Central memory CD4-positive, alpha-beta T cell (primary cell): Measurements from ENCODE around the gene CIRBP.

Source experiments
- DNase-seq: peaks from one replicate; pipeline ENCODE4 v3.0.0; 2022

The CIRBP gene

DNA sequence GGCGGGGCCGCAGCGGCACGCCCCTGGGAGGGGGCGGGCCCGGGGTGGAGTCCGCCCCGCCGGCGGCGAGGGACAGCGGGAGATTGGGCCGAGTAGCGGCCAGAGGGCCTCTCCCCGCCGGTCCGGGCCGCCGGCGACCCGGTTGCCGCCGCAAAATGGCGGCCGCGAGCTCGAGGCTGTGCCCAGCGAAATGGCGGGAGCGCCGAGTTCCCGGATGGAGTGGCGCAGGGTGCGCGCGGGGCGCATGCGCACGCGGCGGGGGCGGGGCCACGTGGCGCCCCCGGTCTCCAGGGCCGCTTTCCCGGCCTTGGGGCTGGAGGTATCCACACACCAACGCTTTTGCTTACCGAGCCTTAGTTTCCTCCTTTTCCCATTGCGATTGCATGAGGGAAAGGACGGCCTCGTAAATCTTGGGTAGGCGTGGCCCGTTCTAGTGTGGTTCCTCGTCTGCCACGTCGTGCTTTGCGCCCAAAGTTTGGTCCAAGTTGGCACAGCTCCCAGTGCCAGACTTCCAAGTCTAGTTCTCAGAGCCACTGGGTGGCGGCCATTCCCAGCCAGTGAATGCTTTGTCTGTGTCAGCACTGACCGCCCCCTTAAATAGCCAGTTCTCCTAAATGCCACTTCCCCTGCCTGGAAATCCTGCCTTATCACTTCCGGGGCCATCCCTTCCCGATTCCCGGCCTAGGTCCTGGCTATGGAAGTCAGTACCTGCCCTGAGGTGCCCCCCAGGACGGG is 513 bp downstream of the CIRBP start:
- peak; percentile 83 for DNase-seq

DNA sequence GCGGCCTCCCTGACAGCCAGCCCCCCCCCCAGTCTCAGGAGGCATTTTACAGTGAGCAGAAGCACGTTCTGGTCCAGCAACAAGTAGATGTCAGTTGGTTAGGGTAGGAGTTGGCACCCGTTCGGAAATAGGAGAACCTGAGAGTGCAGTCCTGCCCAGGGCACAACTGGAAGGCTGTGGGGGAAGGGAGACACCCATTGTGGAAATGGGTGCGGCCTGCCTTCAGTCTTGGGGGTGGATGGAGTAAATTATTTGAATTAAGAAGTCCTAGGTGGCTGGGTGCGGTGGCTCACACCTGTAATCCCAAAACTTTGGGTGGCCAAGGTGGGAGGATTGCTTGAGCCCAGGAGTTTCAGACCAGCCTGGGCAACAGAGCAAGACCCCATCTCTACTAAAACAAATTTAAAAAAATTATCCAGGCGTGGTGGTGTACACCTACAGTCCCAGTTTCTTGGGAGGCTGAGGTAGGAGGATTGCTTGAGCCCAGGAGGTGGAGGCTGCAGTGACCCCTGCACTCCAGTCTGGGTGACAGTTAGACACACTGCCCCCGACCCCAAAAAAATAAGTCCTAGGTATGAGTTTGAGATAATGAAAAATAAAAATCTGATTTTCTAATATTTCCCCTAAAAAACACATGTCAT is 1.2 kb downstream of the CIRBP start:
- no peak for DNase-seq

DNA sequence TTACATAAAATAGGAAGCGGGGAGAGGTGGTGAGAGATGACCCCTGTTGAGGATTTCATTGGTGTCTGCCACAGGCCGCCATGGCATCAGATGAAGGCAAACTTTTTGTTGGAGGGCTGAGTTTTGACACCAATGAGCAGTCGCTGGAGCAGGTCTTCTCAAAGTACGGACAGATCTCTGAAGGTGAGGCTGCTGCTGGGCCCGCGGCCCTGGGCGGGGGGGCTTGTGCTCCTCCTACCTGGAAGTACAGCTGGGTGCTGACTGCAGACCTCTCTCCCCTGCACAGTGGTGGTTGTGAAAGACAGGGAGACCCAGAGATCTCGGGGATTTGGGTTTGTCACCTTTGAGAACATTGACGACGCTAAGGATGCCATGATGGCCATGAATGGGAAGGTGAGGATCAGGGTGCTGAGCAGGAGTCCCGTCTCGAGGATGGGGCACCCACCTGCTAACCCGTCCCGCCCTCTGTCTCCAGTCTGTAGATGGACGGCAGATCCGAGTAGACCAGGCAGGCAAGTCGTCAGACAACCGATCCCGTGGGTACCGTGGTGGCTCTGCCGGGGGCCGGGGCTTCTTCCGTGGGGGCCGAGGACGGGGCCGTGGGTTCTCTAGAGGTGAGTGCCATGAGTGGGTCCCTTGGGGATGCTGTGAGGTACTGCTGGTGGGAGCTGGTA is 1.9 kb downstream of the CIRBP start:
- no peak for DNase-seq

DNA sequence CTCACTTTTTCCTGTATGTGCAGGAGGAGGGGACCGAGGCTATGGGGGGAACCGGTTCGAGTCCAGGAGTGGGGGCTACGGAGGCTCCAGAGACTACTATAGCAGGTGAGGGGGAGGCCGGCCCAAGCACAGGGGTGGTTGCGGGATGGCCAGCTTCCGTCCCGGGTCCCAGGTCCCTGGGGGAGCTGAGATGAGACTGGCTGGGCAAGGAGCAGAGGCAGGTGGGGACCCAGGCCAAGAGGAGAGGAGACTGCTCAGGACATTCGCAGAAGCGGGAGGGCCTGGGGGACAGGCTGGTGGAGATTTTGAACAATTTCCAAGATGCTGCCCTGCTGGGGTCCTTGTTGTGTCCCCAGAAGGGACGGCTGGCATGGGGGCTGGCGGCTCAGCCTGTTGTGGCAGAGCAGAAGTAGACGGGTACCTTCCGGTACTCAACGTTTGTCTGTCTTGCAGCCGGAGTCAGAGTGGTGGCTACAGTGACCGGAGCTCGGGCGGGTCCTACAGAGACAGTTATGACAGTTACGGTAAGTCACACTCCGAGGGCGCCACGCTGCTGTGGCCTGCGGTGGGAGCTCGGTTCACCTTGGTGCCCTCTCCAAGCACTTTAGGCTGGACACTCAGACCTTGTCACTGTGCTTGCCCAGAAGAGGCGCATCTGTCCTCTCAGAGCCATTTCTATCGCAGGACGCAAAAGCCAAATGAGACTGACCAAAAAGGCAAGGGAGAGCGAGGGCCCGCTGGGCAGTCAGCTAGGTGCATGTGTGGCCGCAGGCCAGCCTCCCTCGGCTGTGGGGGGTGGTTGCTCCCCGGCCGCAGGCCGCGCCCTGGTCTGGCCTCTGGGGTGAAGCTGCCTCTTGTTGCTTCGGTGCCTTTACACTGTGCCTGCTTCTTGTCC is 2.6 kb downstream of the CIRBP start:
- no peak for DNase-seq

DNA sequence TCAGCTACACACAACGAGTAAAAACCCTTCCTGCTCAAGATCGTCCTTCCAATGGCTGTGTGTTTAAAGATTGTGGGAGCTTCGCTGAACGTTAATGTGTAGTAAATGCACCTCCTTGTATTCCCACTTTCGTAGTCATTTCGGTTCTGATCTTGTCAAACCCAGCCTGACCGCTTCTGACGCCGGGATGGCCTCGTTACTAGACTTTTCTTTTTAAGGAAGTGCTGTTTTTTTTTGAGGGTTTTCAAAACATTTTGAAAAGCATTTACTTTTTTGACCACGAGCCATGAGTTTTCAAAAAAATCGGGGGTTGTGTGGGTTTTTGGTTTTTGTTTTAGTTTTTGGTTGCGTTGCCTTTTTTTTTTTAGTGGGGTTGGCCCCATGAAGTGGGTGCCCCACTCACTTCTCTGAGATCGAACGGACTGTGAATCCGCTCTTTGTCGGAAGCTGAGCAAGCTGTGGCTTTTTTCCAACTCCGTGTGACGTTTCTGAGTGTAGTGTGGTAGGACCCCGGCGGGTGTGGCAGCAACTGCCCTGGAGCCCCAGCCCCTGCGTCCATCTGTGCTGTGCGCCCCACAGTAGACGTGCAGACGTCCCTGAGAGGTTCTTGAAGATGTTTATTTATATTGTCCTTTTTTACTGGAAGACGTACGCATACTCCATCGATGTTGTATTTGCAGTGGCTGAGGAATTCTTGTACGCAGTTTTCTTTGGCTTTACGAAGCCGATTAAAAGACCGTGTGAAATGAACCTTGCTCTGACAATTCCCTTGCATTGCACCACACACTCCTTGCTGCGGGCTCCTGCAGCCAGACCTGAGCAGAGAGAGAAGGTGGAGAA is 3.5 kb downstream of the CIRBP start:
- no peak for DNase-seq

DNA sequence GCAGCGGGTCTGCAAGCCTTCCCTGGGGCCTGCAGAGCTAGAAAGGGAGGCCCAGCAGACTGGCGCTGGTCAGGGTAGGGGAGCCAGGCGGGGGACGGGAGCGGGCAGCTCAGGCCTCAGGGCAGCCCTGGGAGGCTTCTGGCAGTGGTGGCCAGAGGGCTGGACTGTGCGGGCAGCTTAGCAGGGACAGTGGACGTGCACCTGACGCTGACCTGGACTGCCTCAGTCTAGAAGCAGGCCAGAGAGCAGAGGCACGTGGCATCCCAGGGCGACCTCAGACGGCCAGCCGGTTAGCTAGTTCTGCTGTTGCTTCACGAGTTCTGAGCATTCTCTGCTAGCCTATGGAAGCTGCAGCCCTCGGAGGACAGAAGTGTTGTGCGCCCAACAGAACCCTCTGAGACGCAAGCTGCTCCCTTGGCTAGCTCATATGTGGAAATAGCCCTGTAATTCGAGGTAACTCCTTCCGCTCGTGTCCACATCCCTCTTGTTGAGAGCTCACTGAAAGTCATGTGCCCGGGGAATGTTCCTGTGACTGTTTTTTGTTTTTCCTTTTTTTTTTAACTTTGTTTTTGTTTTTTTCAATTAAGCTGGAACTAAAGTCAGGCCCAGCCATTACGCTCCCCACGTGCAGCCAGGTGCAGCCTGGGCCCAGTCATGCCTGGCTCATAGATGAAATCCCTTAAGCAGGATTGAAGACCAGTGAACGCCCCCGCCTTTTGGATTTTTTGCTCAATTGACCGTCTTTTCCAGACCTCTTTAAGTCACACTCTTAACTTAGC is 4.3 kb downstream of the CIRBP start:
- DNase-seq: no peak

DNA sequence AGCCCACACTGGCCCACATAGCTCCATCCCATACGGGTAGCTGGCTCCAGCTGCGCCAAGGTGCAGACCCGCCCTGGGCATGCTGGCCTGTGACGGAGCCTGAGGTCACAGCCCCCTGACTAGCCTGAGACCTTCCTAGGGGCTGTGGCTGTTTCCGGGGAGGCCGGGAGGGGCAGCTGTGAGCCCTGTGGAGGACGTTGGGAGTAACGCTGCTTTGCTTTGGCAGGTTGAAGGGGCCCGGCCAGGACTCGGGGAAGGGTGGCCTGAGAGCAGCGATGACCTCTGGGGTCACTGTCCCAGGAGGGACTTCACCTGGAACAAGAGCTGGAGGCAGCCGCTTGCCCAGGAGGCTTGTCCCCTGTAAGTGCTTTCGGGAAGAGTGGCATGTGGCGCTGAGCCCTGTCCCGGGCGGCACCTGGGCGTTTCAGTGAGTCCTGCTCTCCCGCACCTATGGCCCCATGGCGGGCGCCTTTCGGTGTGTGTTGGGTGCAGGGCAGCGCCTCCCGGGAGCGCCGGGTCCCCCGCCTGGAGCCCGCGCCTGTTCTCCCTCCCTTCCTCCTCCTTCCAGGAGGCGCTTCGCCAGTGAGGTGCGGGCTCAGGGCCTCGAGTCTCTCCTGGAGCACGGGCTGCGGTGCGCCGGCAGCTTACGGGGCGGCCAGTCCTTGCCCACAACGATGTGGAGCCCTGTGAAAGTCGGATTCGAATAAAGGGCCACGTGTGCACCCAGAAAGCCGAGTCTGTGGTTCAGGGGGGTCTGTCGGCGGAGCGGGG is 5.1 kb downstream of the CIRBP start:
- DNase-seq: no peak

DNA sequence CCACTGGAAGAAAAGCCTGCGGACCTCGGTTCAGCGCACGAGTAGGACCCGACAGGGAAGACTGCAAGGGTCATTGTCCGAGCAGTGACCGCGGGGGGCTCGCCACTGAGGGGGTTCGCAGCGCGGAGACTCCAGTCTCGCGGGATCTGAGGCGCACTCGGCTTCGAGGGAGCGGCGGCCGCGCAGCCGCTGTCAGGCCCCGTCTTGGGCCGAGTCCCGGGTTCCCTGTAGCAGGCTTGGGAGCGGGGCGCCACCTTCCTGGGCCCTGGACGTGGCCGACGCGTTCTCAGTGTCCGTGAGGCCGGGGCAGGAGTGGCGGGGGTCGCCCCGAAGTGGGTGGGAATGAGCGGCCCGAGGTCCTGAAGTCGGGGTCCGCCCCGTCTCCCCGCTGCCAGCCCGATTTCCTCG is 5.7 kb downstream of the CIRBP start:
- no peak for DNase-seq

DNA sequence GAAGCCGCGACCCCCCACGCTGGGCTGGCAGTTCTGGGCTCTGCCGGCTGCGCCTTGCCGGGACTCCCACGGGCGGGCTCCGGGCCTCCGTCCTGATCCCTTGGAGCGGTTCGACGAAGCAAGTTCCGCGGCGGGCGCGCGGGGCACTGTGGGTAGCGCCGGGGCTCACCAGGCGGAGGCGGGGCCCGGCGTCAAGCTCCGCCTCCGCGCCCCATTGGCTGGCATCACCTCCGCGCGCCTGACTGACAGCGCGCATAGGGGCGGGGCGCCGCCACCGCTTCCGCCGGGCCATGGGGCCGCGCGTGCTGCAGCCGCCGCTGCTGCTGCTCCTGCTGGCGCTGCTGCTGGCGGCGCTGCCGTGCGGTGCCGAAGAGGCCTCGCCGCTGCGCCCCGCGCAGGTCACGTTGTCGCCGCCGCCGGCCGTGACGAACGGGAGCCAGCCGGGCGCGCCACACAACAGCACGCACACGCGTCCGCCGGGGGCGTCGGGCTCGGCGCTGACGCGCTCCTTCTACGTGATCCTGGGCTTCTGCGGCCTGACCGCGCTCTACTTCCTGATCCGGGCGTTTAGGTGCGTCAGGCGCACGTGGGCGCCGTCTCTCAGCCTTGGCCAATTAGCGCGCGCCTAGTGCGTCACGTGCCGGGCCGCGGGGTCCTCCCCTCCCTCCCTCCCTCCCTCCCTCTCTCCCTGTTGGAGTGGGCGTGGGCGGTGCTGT is 6.3 kb downstream of the CIRBP start, which contains the start of gene FAM174C:
Gene FAM174C (plus strand): TSS at position 271 of the 716 bp plus-strand sequence. CDS start 20 bp downstream, at position 291.
- DNase-seq: peak; percentile 97

DNA sequence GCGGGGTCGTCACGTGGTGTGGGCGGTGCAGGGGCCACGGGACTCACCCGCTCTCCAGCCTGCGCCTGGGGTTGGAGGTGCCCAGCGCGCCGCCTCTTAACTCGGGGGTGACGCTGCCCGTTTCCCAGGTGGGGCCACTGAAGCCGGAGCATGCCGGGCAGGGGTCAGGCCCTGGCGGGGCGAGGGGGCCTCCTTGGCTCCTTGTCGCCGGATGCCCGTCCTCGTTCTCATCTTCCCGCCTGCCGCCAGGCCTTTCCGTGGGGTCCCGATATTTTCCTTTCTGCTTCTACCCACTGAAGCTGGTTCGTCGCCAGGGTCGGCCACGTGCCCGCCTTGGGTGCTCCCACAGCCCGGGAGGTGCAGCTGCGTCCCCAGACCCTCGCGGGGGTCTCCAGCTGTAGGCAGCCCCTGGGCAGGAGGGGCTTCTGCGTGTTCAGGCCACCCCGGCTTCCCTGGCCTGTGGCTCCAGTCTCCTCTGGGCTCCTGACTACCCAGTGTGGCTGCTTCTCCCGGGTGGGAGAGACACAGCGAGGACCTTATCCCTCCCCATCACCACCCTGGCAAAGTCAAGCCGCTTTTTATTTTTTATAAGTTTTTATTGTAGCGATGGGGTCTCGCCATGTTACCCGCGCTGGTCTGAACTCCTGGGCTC is 7.0 kb downstream of the CIRBP start:
- DNase-seq: no peak

DNA sequence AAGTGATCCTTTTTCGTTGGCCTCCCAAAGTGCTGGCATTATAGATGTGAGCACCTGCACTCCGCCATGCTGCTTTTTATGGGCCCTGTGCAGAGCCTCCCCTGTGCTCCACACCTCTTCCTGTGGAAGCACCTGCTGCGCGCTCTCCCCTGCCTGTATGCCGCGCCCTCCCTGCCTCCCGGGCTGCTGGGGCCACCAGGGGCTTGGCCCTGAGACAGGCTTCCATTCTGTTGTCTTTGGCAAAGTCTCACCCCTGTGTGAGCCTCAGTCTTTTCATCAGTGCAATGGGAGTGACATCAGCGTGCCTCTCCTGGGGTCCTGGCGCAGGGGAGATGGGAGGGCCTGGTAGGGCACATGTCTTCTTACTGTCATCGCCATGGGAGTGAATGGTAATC is 7.5 kb downstream of the CIRBP start:
- peak; percentile 48 for DNase-seq

DNA sequence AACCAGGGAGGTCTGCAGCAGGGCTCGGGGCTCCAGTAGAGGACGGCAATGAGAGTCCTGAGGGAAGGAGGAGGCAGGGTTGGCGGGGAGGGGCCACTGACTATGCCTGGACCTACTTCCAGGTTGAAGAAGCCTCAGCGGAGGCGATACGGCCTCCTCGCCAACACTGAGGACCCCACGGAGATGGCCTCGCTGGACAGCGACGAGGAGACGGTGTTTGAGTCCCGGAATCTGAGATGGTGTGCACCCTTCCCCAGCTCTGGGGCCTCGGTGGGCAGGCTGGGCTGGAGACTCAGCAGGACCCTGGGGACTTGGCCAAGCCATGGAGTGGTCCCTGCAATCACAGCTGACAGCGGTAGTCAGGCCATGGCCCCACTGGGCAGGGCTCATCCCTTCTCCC is 7.9 kb downstream of the CIRBP start:
- no peak for DNase-seq

DNA sequence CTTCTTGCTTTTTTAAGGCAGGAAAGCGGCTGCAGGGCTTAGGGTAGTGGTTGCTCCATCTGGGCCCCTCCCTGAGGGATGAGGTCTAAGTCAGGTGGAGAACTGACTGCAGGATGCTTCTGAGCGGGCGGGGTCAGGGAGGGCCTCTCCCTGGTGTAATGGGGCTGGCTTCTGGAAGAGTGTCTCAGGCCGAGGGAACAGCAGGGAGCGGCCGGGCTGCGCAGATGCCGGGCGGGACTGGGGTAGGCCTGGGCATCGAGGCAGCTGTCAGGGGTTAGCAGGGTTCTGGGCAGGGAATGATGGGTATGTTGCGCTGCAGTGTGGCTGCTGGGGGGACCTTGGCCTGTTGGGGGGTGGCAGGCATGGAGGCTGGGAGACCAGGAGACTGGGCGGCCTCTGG is 8.9 kb downstream of the CIRBP start:
- DNase-seq: no peak

DNA sequence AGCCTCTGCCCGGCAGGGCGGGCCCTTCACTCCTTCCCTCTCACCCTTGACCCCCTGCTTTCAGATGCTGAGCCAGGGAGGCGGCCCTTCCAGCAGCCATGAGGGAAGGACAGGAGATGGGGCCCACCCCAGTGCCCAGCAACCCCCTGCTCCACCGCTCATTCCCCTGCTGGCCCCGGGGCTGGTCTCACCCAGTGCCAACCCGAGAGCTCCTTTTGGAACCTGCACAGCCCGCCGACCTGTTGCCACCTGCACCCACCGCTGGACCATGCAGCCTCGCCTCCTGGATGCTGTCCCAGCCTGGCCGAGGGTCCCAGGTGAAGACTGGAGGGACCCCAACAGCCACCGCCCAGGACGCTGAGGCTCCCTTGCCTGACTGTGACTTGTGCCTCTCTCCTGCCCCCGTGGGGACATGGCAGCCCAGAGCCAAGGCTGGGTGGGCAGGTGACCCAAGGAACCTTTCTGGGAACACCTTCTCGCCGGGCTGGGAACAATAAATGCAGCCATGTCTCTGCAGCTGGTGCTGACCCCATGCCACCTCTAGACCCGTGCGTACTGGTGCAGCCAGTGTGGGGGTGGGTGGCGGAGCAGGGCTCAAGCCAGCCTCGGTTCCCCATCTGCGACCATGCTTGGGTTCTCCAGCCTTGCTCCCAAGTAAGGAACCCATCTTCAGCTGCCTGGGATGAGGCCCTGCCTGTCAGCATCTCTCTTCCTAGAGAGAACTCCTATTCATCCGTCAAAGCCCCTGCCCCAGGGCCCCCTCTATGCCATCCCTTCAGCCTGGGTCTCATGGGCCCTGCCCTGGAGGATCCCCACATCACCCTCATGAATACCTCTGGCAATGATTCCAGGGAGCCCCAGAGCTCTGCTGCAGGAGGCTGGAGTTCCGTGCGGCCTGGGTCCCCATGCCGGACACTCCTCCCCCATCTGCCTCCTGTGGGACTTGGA is 9.9 kb downstream of the CIRBP start:
- DNase-seq: no peak

DNA sequence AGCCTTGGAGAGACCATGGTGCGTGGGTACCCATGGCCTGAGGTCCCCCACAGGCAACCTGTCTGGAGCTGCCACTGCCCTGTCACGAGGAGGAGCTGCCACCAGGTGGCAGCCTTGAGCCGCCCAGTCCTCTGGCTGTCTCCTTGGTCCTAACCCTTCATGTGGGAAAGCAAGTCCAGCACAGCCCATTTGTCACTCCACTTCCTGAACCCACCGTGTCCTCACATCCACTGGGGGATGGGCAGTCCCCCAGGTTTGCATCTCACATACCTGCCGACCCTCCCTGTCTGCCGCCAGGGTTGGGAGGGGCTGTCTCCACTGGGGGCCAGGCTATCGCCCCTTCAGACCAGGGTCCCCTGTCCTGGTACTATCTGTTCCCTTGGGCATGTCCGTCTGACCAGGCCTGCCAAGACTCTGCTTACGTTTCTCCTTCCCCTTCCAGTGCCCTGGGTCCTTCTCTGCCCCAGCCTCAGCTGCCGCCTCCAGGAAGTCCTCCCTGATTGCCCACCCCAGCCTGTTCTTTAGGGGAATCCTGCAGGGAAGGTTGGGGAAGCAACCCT is 10.7 kb downstream of the CIRBP start:
- DNase-seq: peak; percentile 68

DNA sequence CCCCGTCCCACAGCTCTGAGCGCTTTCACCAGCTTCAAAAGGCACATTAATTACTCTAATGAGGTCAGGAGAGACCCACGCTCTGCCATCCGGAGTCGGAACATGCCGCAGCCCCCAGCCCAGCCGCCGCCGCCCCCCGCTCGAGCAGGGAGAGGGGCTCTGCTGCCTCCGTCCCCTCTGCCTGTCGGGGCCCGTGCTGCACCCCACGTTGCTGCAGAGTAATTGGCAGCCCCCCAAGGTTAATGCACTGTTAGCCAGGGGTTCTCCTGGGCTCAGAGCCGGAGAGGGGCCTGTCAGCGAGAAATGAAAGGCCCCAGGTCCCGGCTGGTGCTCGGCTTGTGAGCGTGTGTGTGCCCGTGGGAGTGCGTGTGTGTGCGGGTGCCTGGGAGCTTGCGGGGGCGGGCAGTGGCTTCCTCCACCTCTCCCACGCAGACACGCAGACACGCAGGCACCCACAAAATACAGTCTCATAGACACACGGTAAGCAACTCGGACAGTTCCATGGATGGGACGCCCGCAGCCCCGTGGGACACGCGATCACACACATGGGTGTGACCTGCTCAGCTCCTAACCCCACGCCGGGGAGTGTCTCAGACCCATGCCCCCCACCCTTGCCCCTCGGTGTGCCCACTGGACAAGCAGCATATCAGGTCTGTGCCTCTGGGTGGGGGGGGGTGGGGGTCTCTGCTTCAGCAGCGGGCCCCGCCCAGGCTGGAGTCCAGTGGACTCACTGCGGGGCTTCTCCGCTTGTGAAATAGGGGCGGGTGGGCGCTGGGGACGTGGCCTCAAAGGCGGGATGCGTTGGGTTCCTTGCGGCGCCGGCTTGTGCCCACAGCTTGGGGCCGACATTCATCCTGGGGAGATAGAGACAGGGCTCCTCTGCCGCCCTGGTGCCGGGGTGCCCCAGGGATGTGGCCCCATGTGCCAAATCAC is 11.8 kb downstream of the CIRBP start:
- DNase-seq: no peak
